GM10248 (cell line): ENCODE measurements around the gene KIN.

ENCODE experiments used
- CTCF ChIA-PET: fragments of 300-600 bp; sonication (Branson Sonifier 250); formaldehyde crosslinking; extraction: SDS; loops from one replicate; lab custom pipeline; 2021; ENCODE audit warnings: antibody characterized with exemption; lab: Yijun Ruan, JAX
- POLR2A ChIA-PET: fragments of 350-650 bp; sonication (Branson Sonifier 250); formaldehyde crosslinking; extraction: SDS; loops from one replicate; lab custom pipeline; 2020; ENCODE audit warnings: antibody characterized with exemption; lab: Yijun Ruan, JAX
- DNase-seq: peaks from one replicate; pipeline ENCODE4 v3.0.0; 2012; ENCODE audit errors: extremely low spot score
- CTCF ChIP-seq: IDR thresholded peaks from 2 replicates; pipeline ENCODE4 v1.5.1; 2012; ENCODE audit warnings: mild to moderate bottlenecking, low read depth; ENCODE audit errors: extremely low read depth, missing control alignments, control extremely low read depth

KIN gene

GRCh38 chr10:7802606-7803005 lies 14.8 kb upstream of the KIN start:
- POLR2A ChIA-PET: no interaction called here
- DNase-seq: no peak
- TF ChIP-seq CTCF: no peak
- CTCF ChIA-PET: no interaction called here

DNA sequence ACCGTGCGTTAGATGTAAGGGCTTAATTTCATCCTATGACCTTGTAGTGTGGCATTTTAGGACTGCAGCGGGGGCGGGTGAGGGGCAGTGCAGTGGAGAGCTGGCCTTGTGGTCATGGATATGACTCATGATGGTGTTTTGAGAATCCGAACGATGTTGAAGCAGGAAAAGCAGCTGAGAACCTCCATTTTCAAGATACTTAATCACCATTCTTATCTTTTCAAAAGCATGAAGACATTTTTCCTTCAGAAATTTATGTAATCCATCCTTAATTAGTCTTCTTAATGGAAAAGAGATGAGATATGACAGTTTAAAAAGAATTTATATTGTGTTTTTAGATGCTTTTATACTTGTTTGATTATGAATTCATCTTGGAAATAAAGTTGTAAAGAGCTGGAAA lies 9.8 kb upstream of the KIN start:
- POLR2A ChIA-PET: interaction anchor here (1.2 kb wide), 1 partner anchor 11 kb away, joined by 4 read pairs; no protein-coding TSS in a partner anchor
- TF ChIP-seq CTCF: no peak

GRCh38 chr10:7795605-7796004 lies 7.8 kb upstream of the KIN start:
- ChIA-PET POLR2A (no interaction called here), CTCF (interaction anchor here (2.1 kb wide), 1 partner anchor 10 kb away, joined by 7 read pairs; no protein-coding TSS in a partner anchor)
- TF ChIP-seq CTCF: no peak
- DNase-seq: no peak

More for the DNA sequence above, 9.8 kb upstream of the KIN start:
- no peak for DNase-seq
- CTCF ChIA-PET: interaction anchor here (1.2 to 3.5 kb wide), 2 partner anchors 16 to 19 kb away, joined by 3 to 11 read pairs; no protein-coding TSS in a partner anchor

GRCh38 chr10:7794251-7795026 lies 6.6 kb upstream of the KIN start:
- ChIA-PET POLR2A (no interaction called here), CTCF (interaction anchor here (0.7 kb wide), 1 partner anchor 15 kb away, joined by 3 read pairs; no protein-coding TSS in a partner anchor)
- DNase-seq: no peak
- no peak for TF ChIP-seq CTCF

DNA sequence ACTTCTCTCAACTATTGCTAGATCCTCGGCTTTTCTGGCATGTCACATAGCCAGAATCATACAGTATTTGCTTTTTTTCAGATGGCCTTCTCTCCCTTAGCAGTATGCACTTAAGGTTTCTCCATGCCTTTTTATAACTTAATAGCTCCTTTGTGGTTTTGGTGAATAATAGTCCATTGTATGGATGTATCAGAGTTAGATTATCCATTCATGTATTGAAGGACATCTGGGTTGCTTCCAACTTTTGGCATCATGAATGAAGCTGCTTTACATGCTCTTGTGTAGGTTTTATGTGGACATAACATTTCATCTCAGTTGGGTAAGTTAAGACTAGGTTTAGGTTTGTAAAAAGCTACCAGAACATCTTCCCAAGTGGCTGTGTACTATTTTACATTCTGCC lies 4.7 kb upstream of the KIN start:
- no peak for TF ChIP-seq CTCF
- ChIA-PET POLR2A (no interaction called here), CTCF (interaction anchor here (0.8 to 2.9 kb wide), 4 partner anchors 12 to 27 kb away, joined by 3 to 14 read pairs (median 6); partner anchors contain the start of gene TAF3)
- DNase-seq: no peak

DNA sequence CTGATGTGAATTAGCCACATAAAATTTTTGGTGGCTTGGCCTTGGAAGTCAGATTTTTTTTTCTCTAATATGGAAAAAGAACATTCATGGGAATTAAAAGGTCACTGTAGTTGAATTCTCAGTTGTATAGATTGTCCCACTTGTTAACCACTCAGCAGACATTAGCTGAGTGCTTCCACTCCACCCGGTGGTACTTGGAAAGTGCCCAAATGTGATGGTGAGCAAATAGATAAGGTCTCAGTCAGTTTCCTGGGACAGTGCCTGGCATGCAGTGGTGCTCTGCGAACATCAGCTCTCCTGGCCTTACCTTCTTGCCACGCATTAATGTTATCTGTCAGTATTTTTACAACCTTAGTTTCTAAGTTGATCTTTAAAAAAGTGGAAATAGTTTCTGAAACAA lies 1.6 kb upstream of the KIN start:
- DNase-seq: no peak
- ChIA-PET CTCF (no interaction called here), POLR2A (no interaction called here)
- no peak for TF ChIP-seq CTCF
